HG02759 (cell line): ENCODE measurements around the gene SLC28A2.

ENCODE experiments used
- ATAC-seq: cut with Tn5 transposase; IDR thresholded peaks from one replicate; pipeline ENCODE4 v1.9.1; 2021; ENCODE audit warnings: mild to moderate bottlenecking, moderate library complexity; ENCODE audit not compliant: unreplicated experiment

SLC28A2 gene

DNA sequence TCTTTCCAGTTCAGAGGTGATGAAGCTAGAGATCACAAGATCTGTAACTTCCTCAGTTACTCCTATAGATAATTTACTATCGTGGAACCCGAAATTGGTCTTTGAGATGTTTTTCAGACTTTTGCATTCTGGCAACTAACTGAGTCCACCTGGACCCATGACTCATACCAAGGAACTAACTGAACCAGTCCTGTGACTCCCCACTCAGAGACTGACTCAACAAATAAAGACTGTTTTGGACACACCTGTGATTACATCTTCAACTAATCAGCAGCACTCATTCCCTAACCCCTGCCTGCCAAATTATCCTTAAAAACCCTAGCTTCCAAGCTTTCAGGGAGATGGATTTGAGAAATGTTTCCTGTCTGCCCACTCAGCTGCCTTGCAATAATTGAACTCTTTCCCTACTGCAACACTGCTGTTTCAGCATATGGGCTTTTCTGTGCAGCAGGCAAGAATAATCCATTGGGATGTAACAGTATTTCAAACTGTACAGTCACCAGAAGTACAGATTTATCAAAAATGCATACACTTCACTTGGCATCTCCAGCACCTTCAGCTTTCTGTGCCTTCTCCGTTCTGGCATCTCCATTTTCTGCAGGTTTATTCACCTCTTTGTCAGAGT lies 68.7 kb downstream of the SLC28A2 start:
- no peak for ATAC-seq

GRCh38 chr15:45326280-45326679 lies 74.2 kb downstream of the SLC28A2 start:
- no peak for ATAC-seq

- ATAC-seq = no peak
Measured at GRCh38 chr15:45326741-45327140, 74.7 kb downstream of the SLC28A2 start.
